ENCODE data around the gene TMEM163. TPM values are rescaled to one million over a fixed set of nuclear protein-coding genes. Genes with fewer than 3 reads are reported as not detected.
"Not testable (repeated sequence)": the region's sequence is repeated elsewhere in the genome, so short reads cannot be mapped to it uniquely, and the experiment has no call there.

Gene TMEM163
- polyA plus RNA-seq, 3 donors = 1.7 to 2.3 (median 1.8) TPM

GRCh38 chr2:134727385-134727784 lies 8.6 kb upstream of the TMEM163 start:
- no peak for DNase-seq (ENCODE audit: extremely low read depth in 1 of 11, low read depth in 9 of 11, low spot score in 4 of 11)

GRCh38 chr2:134726645-134727044 lies 7.8 kb upstream of the TMEM163 start:
- DNase-seq (ENCODE audit: extremely low read depth in 1 of 11, low read depth in 9 of 11, low spot score in 4 of 11) = no peak

- DNase-seq (ENCODE audit: extremely low read depth in 1 of 11, low read depth in 9 of 11, low spot score in 4 of 11) = no peak
Measured at GRCh38 chr2:134725876-134726275, 7.1 kb upstream of the TMEM163 start.

- DNase-seq (ENCODE audit: extremely low read depth in 1 of 11, low read depth in 9 of 11, low spot score in 4 of 11) = no peak
Measured at GRCh38 chr2:134724341-134724740, 5.5 kb upstream of the TMEM163 start.

GRCh38 chr2:134723742-134724141 lies 4.9 kb upstream of the TMEM163 start:
- DNase-seq (ENCODE audit: extremely low read depth in 1 of 11, low read depth in 9 of 11, low spot score in 4 of 11) = not testable (repeated sequence)

GRCh38 chr2:134722728-134723127 lies 3.9 kb upstream of the TMEM163 start:
- DNase-seq (ENCODE audit: extremely low read depth in 1 of 11, low read depth in 9 of 11, low spot score in 4 of 11) = no peak

- no peak for DNase-seq (ENCODE audit: extremely low read depth in 1 of 11, low read depth in 9 of 11, low spot score in 4 of 11)
Measured at GRCh38 chr2:134721596-134721995, 2.8 kb upstream of the TMEM163 start.

- DNase-seq (ENCODE audit: extremely low read depth in 1 of 11, low read depth in 9 of 11, low spot score in 4 of 11) = no peak
Measured at GRCh38 chr2:134718023-134718816, 580 bp downstream of the TMEM163 start.

- DNase-seq (ENCODE audit: extremely low read depth in 1 of 11, low read depth in 9 of 11, low spot score in 4 of 11) = no peak
Measured at GRCh38 chr2:134717286-134718022, 1.3 kb downstream of the TMEM163 start.

GRCh38 chr2:134716721-134717243 lies 2.0 kb downstream of the TMEM163 start:
- DNase-seq (ENCODE audit: extremely low read depth in 1 of 11, low read depth in 9 of 11, low spot score in 4 of 11) = no peak

GRCh38 chr2:134715932-134716643 lies 2.7 kb downstream of the TMEM163 start:
- DNase-seq (ENCODE audit: extremely low read depth in 1 of 11, low read depth in 9 of 11, low spot score in 4 of 11) = no peak

- DNase-seq (ENCODE audit: extremely low read depth in 1 of 11, low read depth in 9 of 11, low spot score in 4 of 11) = no peak
Measured at GRCh38 chr2:134714228-134714627, 4.6 kb downstream of the TMEM163 start.

GRCh38 chr2:134713606-134714005 lies 5.2 kb downstream of the TMEM163 start:
- DNase-seq (ENCODE audit: extremely low read depth in 1 of 11, low read depth in 9 of 11, low spot score in 4 of 11) = no peak

GRCh38 chr2:134713176-134713575 lies 5.6 kb downstream of the TMEM163 start:
- no peak for DNase-seq (ENCODE audit: extremely low read depth in 1 of 11, low read depth in 9 of 11, low spot score in 4 of 11)

- DNase-seq (ENCODE audit: extremely low read depth in 1 of 11, low read depth in 9 of 11, low spot score in 4 of 11) = no peak
Measured at GRCh38 chr2:134712736-134713135, 6.1 kb downstream of the TMEM163 start.

GRCh38 chr2:134712299-134712698 lies 6.5 kb downstream of the TMEM163 start:
- no peak for DNase-seq (ENCODE audit: extremely low read depth in 1 of 11, low read depth in 9 of 11, low spot score in 4 of 11)

GRCh38 chr2:134711692-134712091 lies 7.1 kb downstream of the TMEM163 start:
- DNase-seq (ENCODE audit: extremely low read depth in 1 of 11, low read depth in 9 of 11, low spot score in 4 of 11) = no peak

- DNase-seq (ENCODE audit: extremely low read depth in 1 of 11, low read depth in 9 of 11, low spot score in 4 of 11) = no peak
Measured at GRCh38 chr2:134707330-134707676, 11.5 kb downstream of the TMEM163 start.

- no peak for DNase-seq (ENCODE audit: extremely low read depth in 1 of 11, low read depth in 9 of 11, low spot score in 4 of 11)
Measured at GRCh38 chr2:134706587-134707329, 12.0 kb downstream of the TMEM163 start.

Measured in renal cortex interstitium (tissue), 11 donors.